ENCODE measurements around the gene EPS8L2. TPM values are rescaled to one million over a fixed set of nuclear protein-coding genes. Genes with fewer than 3 reads are reported as not detected.

Gene EPS8L2
- total RNA-seq, 1 donor from 2014 or later, result 129 TPM

DNA sequence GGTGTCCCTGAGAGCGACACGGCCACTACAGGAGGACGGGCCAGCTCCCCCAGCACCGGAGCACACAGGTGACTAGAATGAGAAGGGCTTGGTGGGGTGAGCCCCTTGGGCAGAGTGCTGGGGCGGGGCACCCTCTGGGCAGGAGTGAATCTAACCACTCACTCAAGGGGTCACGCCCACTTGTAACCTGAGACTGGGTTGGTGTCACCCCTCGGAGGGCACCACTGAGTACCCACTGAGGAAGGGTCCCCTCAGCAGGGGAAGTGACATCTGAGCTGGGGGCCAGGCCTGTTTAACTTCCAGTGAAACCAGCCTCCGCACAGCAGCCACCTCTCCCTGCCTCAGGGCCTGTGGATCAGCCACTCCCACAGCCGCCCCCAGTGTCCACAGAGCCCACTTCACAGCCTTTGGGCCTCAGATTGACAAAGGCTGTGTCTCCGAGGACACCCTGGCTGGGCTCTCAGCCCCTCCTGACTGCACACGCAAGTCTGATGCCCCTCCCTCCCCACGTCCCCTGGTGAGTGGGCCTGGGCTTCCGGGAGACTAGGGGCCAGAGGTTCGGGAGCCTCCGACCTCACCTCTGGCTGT is 65.7 kb downstream of the EPS8L2 start:
- no peak for DNase-seq (ENCODE audit: low read depth)
- no peak for FAIRE-seq
- H3K27me3 ChIP-seq (ENCODE audit: insufficient read depth, low read length), result no peaks in the 10 kb centered on the region
- no peak overlapping the region for H3K4me3 ChIP-seq (ENCODE audit: insufficient read depth, low read depth, low read length)
- no peak overlapping the region for H2AFZ ChIP-seq (ENCODE audit: low read depth, low read length)
- H3K27ac Mint-ChIP-seq (ENCODE audit: unreplicated experiment), result no peak overlapping the region
- H3K36me3 Mint-ChIP-seq (ENCODE audit: low read depth, unreplicated experiment), result peaks cover 3% of the 10 kb centered on the region
- no peaks in the 10 kb centered on the region for H3K36me3 ChIP-seq (ENCODE audit: insufficient read depth, low read length)
- H3K9me3 Mint-ChIP-seq (ENCODE audit: unreplicated experiment), result no peaks in the 10 kb centered on the region
- H3K27me3 Mint-ChIP-seq (ENCODE audit: low read depth, unreplicated experiment), result no peaks in the 10 kb centered on the region
- no peak overlapping the region for H3K4me3 Mint-ChIP-seq (ENCODE audit: unreplicated experiment)
- no peak overlapping the region for H3K4me2 ChIP-seq (ENCODE audit: low read length)
- TF ChIP-seq CTCF (IDR thresholded peaks at IDR 0.05; ENCODE audit: insufficient read depth, low read depth, low read length) (no peak), EZH2 (IDR thresholded peaks at IDR 0.05; ENCODE audit: insufficient read depth, low read length) (no peak)
- no peaks in the 10 kb centered on the region for H3K9me3 ChIP-seq (ENCODE audit: insufficient read depth, low read depth, low read length)
- peaks cover 7% of the 10 kb centered on the region for H3K4me1 Mint-ChIP-seq (ENCODE audit: low read depth, unreplicated experiment)
- peaks cover 73% of the 10 kb centered on the region for H4K20me1 ChIP-seq (ENCODE audit: insufficient read depth, low read length)
- no peak overlapping the region for H3K9ac ChIP-seq (ENCODE audit: low read length)
- peaks cover 18% of the 10 kb centered on the region for H3K4me1 ChIP-seq (ENCODE audit: insufficient read depth, low read length)
- no peak overlapping the region for H3K27ac ChIP-seq (ENCODE audit: low read depth, low read length)
- H3K79me2 ChIP-seq (ENCODE audit: insufficient read depth, low read length), result peaks cover 66% of the 10 kb centered on the region

GRCh38 chr11:772429-773390 is 66.7 kb downstream of the EPS8L2 start:
- H3K79me2 ChIP-seq (ENCODE audit: insufficient read depth, low read length), result peaks cover 74% of the 10 kb centered on the region
- FAIRE-seq, result no peak
- no peaks in the 10 kb centered on the region for H3K36me3 Mint-ChIP-seq (ENCODE audit: low read depth, unreplicated experiment)

More at GRCh38 chr11:772429-773390, 66.7 kb downstream of the EPS8L2 start:
- no peak overlapping the region for H3K9ac ChIP-seq (ENCODE audit: low read length)
- H4K20me1 ChIP-seq (ENCODE audit: insufficient read depth, low read length), result peaks cover 66% of the 10 kb centered on the region
- no peaks in the 10 kb centered on the region for H3K27me3 ChIP-seq (ENCODE audit: insufficient read depth, low read length)
- peaks cover 6% of the 10 kb centered on the region for H3K4me1 Mint-ChIP-seq (ENCODE audit: low read depth, unreplicated experiment)
- H3K36me3 ChIP-seq (ENCODE audit: insufficient read depth, low read length), result no peaks in the 10 kb centered on the region
- no peak for TF ChIP-seq EZH2 (IDR thresholded peaks at IDR 0.05; ENCODE audit: insufficient read depth, low read length)
- no peak for TF ChIP-seq CTCF (IDR thresholded peaks at IDR 0.05; ENCODE audit: insufficient read depth, low read depth, low read length)
- no peak overlapping the region for H3K27ac ChIP-seq (ENCODE audit: low read depth, low read length)
- H2AFZ ChIP-seq (ENCODE audit: low read depth, low read length), result no peak overlapping the region
- H3K9me3 Mint-ChIP-seq (ENCODE audit: unreplicated experiment), result no peaks in the 10 kb centered on the region
- H3K4me1 ChIP-seq (ENCODE audit: insufficient read depth, low read length), result peaks cover 18% of the 10 kb centered on the region
- H3K27ac Mint-ChIP-seq (ENCODE audit: unreplicated experiment), result no peak overlapping the region
- no peak for DNase-seq (ENCODE audit: low read depth)
- H3K27me3 Mint-ChIP-seq (ENCODE audit: low read depth, unreplicated experiment), result no peaks in the 10 kb centered on the region
- no peak overlapping the region for H3K4me3 Mint-ChIP-seq (ENCODE audit: unreplicated experiment)
- H3K9me3 ChIP-seq (ENCODE audit: insufficient read depth, low read depth, low read length), result no peaks in the 10 kb centered on the region
- H3K4me3 ChIP-seq (ENCODE audit: insufficient read depth, low read depth, low read length), result no peak overlapping the region
- H3K4me2 ChIP-seq (ENCODE audit: low read length), result no peak overlapping the region

Measured in astrocyte (in vitro differentiated cells and primary cell).